ENCODE data around the gene TTLL11. TPM values are rescaled to one million over a fixed set of nuclear protein-coding genes. Genes with fewer than 3 reads are reported as not detected.

Gene TTLL11
- total and polyA plus RNA-seq, 2 experiments from 2014 or later: 4.7 to 6.7 TPM

DNA sequence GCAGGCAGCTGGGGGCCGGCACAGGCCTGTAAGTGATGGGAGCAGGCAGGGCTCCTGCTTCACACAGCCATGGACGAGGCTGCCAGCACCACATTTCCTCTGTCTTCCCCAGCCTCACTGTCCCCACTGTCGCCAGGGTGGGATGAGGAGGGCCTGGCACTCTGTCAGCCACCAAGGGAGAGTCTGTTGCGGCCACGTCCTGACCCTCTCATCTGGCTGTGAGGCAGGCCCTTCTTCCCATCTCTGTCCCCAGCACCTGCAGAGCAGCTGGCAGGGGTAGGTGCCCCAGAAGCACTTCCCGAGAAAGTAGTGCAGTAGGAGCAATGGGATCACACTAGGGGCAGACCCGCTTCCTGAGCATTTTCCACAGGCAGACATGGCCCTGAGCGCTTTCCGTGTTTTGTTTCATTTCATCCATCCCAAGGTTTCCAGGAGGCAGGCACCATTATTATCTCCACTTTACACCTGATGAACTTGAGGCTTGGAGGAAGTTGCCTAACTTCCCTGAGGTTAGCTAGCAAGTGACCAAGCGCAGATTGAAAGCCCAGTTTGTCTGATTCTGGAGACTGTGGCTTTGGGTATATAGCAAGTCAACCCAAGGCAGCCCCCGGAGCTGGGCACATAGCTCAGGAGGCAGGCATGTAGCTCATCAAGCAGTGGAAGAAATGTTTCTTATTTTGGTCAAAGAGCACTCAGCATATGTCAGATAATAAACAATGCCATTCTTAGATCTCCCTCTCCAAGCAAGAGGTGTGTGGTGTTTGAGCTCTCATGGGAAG lies 239.3 kb downstream of the TTLL11 start:
- no peaks in the 10 kb centered on the region for H3K36me3 ChIP-seq
- H3K9me3 ChIP-seq (ENCODE audit: low read depth): no peaks in the 10 kb centered on the region
- H3K4me3 ChIP-seq: no peak overlapping the region
- no peaks in the 10 kb centered on the region for H3K27me3 ChIP-seq
- H3K4me1 ChIP-seq (ENCODE audit: low read depth): peaks cover 23% of the 10 kb centered on the region
- no peak overlapping the region for H3K27ac ChIP-seq
- TF ChIP-seq, protein P1, sequence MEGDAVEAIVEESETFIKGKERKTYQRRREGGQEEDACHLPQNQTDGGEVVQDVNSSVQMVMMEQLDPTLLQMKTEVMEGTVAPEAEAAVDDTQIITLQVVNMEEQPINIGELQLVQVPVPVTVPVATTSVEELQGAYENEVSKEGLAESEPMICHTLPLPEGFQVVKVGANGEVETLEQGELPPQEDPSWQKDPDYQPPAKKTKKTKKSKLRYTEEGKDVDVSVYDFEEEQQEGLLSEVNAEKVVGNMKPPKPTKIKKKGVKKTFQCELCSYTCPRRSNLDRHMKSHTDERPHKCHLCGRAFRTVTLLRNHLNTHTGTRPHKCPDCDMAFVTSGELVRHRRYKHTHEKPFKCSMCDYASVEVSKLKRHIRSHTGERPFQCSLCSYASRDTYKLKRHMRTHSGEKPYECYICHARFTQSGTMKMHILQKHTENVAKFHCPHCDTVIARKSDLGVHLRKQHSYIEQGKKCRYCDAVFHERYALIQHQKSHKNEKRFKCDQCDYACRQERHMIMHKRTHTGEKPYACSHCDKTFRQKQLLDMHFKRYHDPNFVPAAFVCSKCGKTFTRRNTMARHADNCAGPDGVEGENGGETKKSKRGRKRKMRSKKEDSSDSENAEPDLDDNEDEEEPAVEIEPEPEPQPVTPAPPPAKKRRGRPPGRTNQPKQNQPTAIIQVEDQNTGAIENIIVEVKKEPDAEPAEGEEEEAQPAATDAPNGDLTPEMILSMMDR (IDR thresholded peaks at IDR 0.05; ENCODE audit: low read depth, low read length): no peak
- no peak for DNase-seq (ENCODE audit: low read depth in 1 of 2, low spot score in 1 of 2)

DNA sequence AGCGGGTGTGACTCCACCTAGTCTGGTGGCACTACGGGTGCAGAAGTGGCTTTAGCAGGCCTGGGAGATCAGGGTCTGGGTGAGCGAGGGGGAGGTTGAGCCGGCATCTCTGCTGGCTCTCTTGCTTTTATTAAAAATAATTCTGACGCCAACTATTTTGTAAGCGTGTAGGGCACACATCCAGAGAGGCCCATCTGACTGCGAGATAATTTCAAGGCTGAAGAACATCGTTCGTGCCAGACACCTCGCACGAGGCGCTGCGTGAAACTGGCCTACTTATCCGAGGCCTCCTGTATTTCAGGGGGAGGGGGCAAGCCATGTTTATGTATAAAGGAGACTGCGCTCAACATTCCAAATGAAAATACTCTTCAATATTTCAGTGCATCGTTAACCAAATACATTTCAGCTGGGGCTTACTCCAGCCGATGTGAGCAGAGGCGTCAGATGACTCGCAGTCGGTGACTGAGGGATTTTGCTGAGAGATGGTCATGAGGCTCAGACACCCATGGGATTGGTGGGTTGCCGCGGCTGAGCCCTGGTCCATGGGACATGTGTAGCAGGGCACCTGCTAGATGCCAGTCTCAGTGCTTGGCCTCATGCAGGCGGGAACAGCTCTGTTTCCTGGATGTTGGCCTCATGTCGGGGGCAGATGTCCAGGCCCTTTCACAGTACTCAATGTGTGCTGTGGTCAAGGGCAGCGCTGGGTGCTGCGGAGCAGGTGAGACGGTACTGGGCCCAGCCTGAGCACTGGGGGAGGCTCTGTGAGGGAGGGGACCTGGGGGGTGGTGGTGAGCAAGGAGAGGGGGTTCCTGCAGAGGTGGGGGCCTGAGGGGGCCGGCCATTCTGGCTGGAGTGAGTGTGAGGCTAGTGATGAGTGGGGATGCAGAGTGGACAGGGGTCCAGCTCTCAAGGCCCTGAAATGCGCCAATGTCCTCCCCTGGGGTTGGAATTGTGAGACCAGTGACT lies 240.2 kb downstream of the TTLL11 start:
- H3K27ac ChIP-seq: no peak overlapping the region
- peaks cover 23% of the 10 kb centered on the region for H3K4me1 ChIP-seq (ENCODE audit: low read depth)
- DNase-seq (ENCODE audit: low read depth in 1 of 2, low spot score in 1 of 2): peak in 1 of 2 donors; percentile 81
- H3K4me3 ChIP-seq: no peak overlapping the region
- no peaks in the 10 kb centered on the region for H3K36me3 ChIP-seq
- H3K27me3 ChIP-seq: no peaks in the 10 kb centered on the region
- TF ChIP-seq, protein P1 (IDR thresholded peaks at IDR 0.05; ENCODE audit: low read depth, low read length): no peak
- H3K9me3 ChIP-seq (ENCODE audit: low read depth): no peaks in the 10 kb centered on the region

DNA sequence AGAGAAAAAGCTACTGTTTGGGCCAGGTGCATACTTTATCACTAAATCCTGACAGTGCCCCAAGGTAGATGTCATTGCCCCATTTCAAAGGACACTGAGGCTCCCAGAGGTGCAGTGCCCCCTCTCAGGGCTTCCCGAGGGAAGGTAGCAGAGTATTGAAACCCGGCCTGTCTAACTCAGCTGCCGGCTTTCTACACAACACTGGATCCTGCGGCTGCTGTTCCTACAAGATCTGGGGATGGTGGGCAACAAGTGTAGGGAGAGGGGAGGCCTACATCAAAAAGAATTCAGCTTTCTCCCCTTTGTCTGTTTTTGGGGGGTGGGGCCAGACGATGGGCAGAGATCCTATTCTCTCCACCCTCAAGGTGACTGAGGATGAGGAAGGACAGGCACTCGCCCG lies 240.9 kb downstream of the TTLL11 start:
- Histone ChIP-seq H3K4me1 (ENCODE audit: low read depth) (peaks cover 16% of the 10 kb centered on the region), H3K4me3 (no peak overlapping the region), H3K9me3 (ENCODE audit: low read depth) (no peaks in the 10 kb centered on the region), H3K36me3 (no peaks in the 10 kb centered on the region), H3K27ac (no peak overlapping the region), H3K27me3 (no peaks in the 10 kb centered on the region)
- no peak for DNase-seq (ENCODE audit: low read depth in 1 of 2, low spot score in 1 of 2)
- TF ChIP-seq, protein P1 (IDR thresholded peaks at IDR 0.05; ENCODE audit: low read depth, low read length): no peak

DNA sequence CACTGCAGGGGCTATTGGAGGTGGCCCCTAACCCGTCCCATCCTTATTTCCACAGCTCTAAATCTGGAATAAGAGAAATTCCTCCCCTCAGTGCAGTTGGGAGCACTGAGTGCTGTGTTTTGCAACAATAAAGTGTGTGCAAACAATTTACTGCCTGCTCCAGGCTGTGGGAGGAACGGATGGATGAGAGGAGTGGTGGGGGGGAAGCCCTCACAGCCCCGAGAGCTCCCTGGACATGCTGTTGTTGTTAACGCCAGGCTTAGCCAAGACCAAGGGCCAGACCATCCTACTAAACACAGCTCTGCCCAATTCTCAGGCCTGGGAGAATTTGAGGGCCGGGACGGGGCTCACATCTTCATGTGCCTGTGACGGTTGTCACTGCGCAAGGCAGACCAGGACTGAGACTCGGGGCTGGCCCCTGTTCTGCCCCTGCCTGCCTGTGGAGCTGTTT lies 241.4 kb downstream of the TTLL11 start:
- H3K9me3 ChIP-seq (ENCODE audit: low read depth): no peaks in the 10 kb centered on the region
- no peak overlapping the region for H3K4me3 ChIP-seq
- peaks cover 12% of the 10 kb centered on the region for H3K4me1 ChIP-seq (ENCODE audit: low read depth)
- no peaks in the 10 kb centered on the region for H3K27me3 ChIP-seq
- peak in 1 of 2 donors; percentile 41 for DNase-seq (ENCODE audit: low read depth in 1 of 2, low spot score in 1 of 2)
- H3K27ac ChIP-seq: no peak overlapping the region
- TF ChIP-seq, protein P1 (IDR thresholded peaks at IDR 0.05; ENCODE audit: low read depth, low read length): no peak
- no peaks in the 10 kb centered on the region for H3K36me3 ChIP-seq

DNA sequence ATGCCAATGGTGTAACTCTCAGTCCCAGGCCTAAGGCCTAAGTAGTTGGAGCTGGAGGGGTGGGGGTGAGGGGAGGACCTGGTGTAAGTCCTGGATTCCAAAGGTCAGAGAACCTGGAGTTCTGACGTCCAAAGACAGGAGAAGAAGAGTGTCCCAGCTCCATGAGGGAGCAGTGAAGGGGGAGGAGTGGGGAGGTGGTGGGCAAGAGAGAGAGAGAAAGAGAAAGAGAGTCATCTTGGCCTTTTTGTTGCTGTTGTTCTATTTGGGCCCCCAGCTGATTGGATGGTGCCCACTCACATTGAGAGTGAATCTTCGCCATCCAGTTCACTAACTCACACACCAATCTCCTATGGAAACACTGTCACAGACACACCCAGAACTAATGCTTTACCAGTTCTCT lies 242.7 kb downstream of the TTLL11 start:
- Histone ChIP-seq H3K27me3 (no peaks in the 10 kb centered on the region), H3K27ac (no peak overlapping the region), H3K36me3 (no peaks in the 10 kb centered on the region), H3K4me1 (ENCODE audit: low read depth) (peaks cover 12% of the 10 kb centered on the region), H3K4me3 (no peak overlapping the region), H3K9me3 (ENCODE audit: low read depth) (no peaks in the 10 kb centered on the region)
- TF ChIP-seq, protein P1 (IDR thresholded peaks at IDR 0.05; ENCODE audit: low read depth, low read length): no peak
- DNase-seq (ENCODE audit: low read depth in 1 of 2, low spot score in 1 of 2): no peak

Measured in cardiac muscle cell (in vitro differentiated cells and primary cell).